GM19438 (cell line): ENCODE measurements around the gene BTN3A1.
"Not testable (repeated sequence)": the region's sequence is repeated elsewhere in the genome, so short reads cannot be mapped to it uniquely, and the experiment has no call there.

ENCODE experiments used
- ATAC-seq: cut with Tn5 transposase; IDR thresholded peaks from one replicate; pipeline ENCODE4 v1.9.1; 2021; ENCODE audit warnings: low read depth; ENCODE audit not compliant: unreplicated experiment

Gene BTN3A1

DNA sequence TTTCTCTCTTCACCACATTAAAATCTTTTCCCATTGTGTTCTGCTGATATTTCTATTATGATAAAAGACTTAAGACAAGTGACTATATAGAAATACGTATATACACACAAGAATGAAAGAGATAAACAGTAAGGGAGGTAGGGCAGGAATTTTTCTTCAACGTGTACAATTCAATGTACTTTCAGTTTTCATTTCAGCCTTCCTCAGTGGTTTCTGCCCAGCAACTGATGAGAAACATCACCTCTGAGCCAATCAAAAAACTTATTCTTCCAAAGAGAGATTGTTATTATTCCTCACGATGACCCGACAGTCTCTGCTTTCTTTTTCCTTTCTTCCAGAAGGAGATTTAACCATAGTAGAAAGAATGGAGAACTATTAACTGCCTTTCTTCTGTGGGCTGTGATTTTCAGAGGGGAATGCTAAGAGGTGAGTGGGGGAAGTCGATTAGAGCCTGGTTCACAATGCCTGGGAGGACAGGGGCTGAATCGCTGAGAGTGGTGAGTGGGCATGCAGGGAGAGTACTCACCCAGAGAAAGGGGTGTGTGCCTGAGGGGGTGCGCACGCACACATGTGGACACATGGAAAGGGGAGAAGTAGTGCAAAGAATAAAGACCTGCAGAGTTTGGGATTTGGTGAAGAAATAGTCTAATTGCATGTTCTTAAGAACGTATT is at the start of gene BTN3A1:
TSS of gene BTN3A1 (plus strand) at position 289 of the 672 bp plus-strand sequence. CDS start 3,289 bp downstream, outside the sequence.
- peak; percentile 87 for ATAC-seq

DNA sequence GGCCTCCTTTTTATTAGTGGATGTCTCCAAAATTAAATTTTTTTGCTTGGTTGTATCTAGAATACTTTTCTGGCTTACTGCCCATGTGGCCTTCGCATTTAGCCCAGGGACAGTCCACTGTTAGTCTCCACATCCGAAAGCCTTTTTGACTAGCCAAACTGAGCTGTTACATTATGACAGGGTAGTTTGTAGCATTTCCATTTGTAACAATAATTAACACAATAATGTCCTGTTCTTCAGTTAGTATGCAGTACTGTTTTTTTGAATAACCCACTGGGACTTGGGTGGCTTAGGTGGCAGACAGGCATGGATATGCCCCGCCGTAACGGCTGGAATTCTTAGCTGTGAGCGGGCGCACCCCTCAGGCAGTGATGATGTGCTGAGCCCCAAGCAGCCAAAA is 49.8 kb upstream of the BTN3A1 start:
- ATAC-seq = no peak

DNA sequence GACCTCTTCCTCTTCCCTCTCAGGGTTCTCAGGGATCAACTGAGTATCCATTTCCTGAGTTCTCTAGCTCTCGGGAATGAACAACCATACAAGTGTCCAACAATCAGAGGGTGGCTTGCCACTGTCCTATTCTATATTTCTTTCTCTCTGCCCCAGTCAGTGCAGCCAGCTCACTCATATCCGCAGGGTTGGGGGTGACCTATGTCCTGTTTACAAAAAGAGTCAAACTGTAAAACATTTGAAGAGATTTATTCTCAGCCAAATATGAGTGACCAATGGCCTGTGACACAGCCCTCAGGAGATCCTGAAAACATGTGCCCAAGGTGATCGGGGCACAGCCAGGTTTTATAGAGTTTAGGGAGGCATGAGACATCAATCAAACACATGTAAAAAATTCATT is 47.9 kb upstream of the BTN3A1 start:
- no peak for ATAC-seq

DNA sequence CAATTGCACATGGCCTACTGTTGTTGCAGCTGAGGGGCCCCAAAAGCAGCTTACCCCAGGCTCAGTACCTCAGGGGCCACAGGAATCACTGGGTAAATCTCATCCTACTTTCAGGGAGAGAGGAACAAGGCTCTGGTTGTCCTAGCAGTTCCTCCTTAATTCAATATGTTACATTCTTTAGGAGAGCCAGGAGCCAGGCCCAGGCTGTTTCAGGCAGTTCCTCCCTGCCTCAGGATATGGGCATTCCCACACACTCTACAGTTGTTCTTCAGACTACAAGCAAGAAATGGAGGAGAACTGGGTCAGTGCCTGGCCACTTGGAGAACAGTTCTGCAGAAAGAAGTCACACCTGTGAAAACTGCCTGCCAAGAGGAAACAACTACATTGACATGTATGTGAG is 46.7 kb upstream of the BTN3A1 start:
- ATAC-seq = no peak

DNA sequence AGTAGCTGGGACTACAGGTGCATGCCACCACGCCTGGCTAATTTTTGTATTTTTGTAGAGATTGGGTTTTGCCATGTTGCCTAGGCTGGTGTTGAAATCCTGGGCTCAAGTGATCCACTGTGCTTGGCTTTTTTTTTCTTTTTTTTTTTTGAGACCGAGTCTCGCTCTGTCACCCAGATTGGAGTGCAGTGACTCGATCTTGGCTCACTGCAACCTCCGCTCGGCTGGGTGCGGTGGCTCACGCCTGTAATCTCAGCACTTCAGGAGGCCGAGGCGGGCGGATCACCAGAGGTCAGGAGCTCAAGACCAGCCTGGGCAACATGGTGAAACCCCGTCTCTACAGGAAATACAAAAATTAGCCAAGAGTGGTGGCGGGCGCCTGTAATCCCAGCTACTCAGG is 44.5 kb upstream of the BTN3A1 start:
- ATAC-seq = not testable (repeated sequence)

DNA sequence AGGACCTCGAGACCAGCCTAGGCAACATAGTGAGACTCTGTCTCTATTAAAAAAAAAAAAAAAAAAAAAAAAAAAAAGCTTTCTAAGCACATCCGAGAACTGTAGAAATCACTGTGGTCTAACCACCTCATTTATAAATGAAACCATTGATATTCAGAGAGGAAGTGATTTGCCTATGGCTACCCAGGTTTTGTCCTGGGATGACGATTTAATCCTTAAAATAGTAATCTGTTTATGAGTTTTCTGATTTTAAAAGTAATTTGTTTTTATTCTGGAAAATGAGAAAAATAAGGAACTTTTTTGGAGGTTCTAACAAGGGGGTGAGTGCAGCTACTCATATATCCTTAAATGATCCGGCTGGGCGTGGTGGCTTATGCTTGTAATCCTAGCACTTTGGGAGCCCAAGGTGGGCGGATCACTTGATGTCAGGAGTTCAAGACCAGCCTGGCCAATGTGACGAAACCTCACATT is 43.5 kb upstream of the BTN3A1 start:
- ATAC-seq = no peak

DNA sequence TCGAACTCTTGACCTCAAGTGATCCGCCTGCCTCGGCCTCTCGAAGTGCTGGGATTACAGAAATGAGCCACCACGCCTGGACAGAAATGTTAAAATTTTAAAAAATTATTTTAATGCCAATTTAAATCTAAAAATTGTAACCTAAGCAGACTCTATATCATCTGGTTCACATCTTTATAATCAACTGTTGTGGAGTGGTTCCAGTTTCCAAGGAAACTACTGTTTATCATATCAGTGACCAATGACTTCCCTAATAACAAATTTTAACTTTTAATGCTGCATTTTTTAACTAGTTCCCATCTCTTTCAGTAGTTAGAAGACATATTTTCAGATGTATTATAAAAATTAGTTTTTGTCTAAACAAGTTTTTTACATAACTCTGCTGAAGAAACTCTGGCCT is 42.3 kb upstream of the BTN3A1 start:
- ATAC-seq = no peak

DNA sequence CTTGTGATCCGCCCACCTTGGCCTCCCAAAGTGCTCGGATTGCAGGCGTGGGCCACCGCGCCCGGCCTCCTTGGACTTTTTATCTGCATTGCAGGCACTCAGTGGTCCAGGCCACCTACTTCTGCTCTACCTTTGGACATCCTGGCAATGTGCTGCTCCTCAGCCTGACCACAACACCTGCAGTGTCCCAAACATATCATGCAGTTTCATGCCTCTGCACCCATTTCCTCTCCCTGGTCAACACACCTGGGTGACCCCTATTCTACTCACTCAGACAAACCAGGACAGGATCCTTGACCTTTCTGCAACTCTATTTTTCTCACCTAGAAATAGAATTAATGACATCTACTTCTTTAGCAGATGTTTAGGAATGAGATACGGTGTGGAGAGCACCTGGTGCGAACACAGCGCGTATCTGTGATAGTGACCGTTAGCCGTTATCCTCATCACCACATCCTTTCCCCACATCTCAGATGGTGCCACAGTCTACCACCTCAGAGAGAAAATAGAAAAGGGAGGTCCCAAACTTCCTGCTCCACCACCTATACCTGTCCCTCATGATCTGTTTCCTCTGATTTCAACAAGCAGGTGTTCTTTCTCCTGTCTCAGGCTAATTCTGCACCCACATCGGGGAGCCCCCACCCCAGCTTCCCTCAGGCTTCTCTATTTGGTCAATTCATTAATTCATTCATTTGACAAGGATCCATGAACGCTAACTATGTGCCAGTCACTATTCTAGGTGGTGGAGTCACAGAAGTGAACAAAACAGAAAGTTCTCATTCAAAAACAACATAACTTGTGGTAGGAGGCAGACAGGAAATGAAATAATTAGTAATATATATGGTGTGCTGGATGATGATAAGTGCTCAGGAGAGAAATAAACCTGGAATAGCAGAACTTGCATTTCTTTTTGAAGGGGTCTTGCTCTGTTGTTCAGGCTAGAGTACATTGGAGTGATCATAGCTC is 41.3 kb upstream of the BTN3A1 start:
- ATAC-seq = peak; percentile 45

DNA sequence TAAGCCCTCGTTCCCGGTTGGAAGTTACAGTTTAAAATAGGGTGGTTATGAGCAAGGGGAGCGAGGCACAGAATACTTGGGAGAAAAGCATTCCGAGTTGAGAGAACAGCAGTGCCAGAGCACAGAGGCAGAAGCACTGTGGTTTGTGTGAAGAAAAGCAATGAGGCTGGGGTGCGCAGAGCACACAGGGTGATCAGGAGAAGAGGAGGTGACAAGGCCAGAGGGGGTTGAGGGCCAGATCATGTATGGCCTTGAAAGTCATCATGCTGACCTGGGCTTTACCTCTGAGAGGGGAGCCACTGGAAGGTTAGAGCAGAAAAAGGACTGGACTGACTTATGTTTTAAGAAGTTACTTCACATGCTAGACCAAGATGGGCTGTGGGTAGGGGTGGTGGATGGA is 40.5 kb upstream of the BTN3A1 start:
- no peak for ATAC-seq

DNA sequence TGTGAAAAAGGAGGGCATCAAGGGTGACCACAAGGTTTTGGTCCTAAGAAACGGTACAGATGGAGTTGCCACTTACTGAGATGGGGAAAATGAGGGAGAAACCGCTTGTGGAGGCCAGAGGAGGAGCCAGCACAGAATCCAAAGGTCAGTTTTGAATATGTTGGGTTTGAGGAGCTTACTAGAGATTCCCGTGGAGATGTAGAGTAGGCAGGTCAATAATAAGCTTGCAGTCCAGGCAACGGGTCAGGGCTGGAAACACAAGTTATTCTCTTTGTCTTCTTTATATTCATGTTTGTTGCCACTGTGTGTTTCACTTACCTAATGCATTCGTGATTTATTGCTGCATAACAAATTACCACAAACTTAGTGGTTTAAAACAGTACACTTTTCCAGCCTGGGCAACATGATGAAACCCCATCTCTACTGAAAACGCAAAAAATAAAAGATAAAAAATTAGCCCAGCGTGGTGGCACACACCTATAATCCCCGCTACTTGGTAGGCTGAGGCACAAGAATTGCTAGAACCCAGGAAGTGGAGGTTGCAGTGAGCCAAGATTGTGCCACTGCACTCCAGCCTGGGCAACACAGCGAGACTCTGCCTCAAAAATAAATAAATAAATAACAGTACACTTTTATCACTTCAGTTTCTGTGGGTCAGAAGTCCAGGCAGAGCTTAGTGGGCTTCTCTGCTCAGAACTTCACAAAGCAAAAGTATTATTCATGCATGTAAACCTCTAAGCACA is 39.8 kb upstream of the BTN3A1 start:
- ATAC-seq = no peak

DNA sequence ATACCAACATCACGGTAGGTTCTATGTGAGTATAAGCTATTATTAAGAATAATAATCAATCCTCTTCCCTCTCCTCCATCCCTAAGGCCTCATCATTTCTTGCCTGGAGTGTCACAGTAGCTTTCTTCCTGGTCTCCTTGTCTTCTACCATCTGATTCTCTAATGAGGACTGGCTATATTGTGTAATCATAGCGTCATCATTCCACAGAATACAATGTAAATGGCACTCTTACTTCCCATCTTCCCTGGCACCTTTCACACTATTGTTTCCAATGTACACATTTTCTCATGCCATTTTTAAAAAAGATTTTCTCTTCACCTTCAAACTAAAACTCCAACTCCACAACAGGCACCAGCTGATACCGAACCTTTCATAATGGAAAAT is 39.2 kb upstream of the BTN3A1 start:
- no peak for ATAC-seq

DNA sequence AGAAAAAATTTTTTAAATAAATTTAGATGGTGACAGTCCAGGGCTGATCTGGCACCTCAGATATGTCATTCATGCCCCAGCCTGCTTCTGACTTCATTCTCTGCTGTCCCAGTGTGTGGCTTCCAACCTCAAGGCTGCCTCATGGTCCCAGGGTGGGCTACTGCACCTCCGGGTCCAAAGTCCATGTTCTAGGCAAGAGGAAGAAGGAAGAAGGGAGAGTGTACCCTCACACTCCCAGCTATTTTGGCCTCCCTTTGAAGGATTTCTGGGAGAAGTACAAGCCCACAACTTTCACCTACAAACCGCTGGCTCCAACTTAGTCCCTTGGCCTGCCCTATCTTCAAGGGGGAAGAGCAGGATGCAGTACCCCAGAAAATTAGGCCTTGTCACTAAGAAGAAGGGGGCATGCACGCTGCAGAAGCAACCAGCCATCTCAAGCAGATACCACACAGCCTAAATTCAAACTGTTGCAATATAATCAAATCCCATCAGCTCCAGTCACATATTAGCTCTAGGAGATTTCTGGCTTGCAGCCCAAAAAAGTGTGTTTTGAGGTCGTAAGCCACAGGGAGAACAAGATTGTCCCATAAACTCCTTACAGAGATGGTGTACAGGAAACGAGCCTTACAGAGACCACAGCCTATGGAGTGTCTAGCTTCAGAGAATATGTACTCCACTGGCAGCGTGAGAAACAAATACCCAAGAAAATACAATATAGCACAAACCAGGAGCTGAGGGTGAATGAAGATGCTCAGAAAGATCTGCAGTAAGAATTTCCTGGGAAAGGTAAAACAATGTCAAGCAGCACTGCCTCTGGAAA is 38.0 kb upstream of the BTN3A1 start:
- ATAC-seq = no peak

DNA sequence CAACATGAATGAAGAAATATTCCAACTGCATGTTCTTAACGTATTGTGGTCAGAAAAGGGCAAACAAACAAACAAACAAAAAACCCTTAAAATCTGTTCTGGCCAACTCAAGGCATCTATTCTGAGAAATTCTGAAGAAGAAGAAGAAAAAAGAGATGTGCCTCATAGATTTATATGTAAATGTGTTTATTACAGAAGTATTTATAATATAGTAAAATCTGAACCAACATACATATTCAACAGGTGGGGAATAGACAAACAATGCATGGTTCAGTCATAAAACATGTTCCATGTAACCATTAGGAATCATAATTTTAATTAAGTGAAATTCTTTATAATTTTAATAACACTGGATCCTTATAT is 36.5 kb upstream of the BTN3A1 start:
- ATAC-seq = no peak

DNA sequence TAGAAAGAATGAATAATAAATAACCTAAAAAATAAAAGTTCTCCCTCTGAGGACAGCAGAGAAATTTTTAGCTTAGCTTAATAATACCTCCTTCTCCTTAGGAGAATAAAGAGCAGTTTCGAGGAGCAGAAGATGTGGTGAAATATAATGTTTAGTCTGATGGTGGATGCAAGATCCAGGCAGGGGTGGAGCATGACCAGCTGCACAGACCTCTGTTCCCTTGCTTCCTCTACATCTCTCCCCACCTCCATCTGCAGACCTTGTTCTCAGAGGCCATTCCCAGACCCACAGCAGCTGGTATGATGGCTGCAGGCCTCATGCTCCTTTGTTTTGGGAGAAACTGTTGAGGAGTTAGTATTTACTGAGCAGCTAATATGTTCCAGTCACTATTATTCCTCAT is 35.6 kb upstream of the BTN3A1 start:
- no peak for ATAC-seq

DNA sequence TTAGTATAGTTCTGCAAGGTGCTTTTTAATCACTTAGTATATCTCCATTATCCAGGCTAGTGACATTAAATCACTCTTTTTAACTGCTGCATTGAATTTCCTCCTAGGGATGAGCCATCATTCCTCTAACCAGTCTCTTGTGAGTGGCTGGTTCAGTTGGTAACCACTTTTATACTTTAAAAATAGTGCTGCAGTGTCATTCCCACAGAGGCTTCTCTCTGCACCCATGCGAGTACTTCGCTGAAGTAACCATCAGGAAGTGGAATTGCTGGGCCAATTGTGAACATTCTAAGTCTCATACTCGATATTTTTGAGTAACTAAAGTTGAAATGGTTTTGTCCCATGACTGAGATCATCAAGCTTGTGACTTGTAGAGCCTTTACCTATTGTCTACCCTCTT is 35.0 kb upstream of the BTN3A1 start:
- ATAC-seq = no peak

DNA sequence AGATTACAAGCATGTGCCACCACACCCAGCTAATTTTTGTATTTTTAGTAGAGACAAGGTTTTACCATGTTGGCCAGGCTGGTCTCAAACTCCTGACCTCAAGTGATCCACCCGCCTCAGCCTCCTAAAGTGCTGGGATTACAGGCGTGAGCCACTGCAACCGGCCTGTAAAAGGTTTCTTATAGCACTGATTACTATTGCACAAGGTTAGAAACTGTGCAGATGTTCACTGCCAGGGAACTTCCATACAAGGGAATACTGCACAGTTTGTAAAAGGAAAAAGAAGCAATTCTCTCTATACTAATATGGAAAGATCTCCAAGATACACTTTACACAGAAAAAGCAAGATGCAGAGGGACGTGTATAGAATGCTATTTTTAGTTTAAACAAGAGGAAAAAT is 30.3 kb upstream of the BTN3A1 start:
- ATAC-seq = not testable (repeated sequence)

DNA sequence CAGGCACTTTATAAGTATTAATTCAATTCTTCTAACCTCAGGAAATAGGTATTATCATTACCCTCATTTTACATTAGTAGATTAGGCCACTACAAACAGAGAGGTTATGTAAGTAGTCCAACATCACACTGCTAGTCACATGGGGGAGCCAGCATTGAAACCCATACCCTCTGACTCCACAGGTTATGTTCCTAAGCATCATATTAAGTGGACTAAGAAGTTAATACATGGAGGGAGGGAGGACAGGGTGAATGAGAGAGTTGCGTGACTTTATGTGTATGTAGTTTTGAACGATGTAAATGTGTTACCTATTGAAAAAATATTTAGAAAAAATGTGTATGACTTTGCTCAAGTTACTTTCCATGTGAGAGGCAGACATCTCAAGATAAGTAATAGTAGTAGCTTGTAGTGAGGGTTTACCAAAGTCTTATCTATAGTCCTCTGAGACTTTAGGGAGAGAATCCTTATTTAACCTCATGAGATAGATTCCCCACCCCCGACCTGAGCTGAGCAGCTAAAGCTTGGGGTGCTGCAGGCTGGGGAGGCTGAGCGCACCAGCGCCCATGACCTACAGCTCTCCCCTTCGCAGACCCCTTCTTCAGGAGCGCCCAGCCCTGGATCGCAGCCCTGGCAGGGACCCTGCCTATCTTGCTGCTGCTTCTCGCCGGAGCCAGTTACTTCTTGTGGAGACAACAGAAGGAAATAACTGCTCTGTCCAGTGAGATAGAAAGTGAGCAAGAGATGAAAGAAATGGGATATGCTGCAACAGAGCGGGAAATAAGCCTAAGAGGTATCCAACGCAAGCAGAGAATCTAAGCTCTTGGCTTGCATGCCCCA is 29.5 kb upstream of the BTN3A1 start:
- no peak for ATAC-seq

DNA sequence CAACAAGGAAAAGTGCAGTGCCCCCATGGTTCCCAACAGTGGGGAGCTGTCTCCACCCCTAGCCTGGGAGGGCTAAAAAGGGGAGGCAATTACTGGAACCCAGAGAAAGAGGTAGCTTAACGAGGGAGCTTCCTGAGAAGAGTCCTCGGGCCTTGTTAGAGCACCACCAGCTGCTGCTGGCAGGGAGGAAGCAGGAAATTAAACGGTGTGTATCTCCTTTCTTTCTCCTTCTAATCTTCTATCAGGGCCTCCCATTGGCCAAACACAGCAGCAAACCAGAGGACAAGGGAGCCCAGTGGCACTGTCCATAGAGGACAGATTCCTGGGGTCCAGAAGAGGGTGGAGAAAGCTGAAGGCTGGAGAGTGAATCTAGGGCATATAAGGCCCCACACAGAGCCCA is 26.8 kb upstream of the BTN3A1 start:
- no peak for ATAC-seq

DNA sequence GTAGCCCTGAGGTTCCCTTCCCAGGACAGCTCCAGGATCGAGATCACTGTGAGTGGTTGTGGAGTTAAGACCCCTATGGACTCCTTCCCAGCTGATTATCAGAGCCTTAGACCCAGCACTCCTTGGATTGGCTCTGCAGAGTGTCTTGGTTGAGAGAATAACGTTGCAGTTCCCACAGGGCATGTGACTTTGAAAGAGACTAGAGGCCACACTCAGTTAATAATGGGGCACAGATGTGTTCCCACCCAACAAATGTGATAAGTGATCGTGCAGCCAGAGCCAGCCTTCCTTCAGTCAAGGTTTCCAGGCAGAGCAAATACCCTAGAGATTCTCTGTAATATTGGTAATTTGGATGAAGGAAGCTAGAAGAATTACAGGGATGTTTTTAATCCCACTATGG is 24.4 kb upstream of the BTN3A1 start:
- ATAC-seq = no peak
